Common myeloid progenitor, CD34-positive (primary cell): ENCODE data around the gene ATF7IP2.

Source experiments
- CTCF ChIA-PET: fragments of 350-600 bp; sonication (Branson Sonifier 250); formaldehyde crosslinking; loops from one replicate; lab custom pipeline; 2021; ENCODE audit warnings: antibody characterized with exemption; lab: Charles Lee
- POLR2A ChIA-PET: fragments of 350-600 bp; sonication (Branson Sonifier 250); formaldehyde crosslinking; loops from one replicate; lab custom pipeline; 2021; ENCODE audit warnings: antibody characterized with exemption; lab: Charles Lee
- DNase-seq, 3 donors: peaks; one replicate each; pipeline versions ENCODE4 v3.0.0 to v3.0.0-alpha.2; 2013
- H3K27ac ChIP-seq, 2 experiments: 1 replicate in 1 of 2; 2 replicates in 1 of 2; pipeline ENCODE4 v1.7.0; 2013; ENCODE audit warnings: inconsistent platforms in 2 of 2, low read length in 2 of 2, mild to moderate bottlenecking in 2 of 2, low read depth in 1 of 2, moderate library complexity in 1 of 2; ENCODE audit not compliant: severe bottlenecking in 2 of 2, insufficient read depth in 1 of 2, poor library complexity in 1 of 2
- H3K27me3 ChIP-seq, 5 experiments: replicated peaks in 2 of 5; 1 replicate in 3 of 5; 2 replicates in 2 of 5; pipeline versions ENCODE4 v1.6.1 to v1.7.0; 2013; ENCODE audit warnings: low read length in 4 of 5, mild to moderate bottlenecking in 2 of 5, moderate library complexity in 2 of 5, inconsistent platforms in 1 of 5; ENCODE audit not compliant: insufficient read depth in 5 of 5, control insufficient read depth in 4 of 5
- H3K36me3 ChIP-seq, 4 experiments: 1 replicate in 2 of 4; 2 replicates in 2 of 4; pipeline versions ENCODE4 v1.6.1 to v1.7.0; 2013; ENCODE audit warnings: low read length in 3 of 4, control low read depth in 1 of 4, mild to moderate bottlenecking in 1 of 4; ENCODE audit not compliant: control insufficient read depth in 4 of 4, insufficient read depth in 4 of 4
- H3K4me1 ChIP-seq, 4 experiments: 1 replicate in 3 of 4; 2 replicates in 1 of 4; pipeline versions ENCODE4 v1.6.1 to v1.7.1; 2013; ENCODE audit warnings: low read length in 3 of 4, mild to moderate bottlenecking in 3 of 4, control low read depth in 1 of 4, inconsistent platforms in 1 of 4, moderate library complexity in 1 of 4; ENCODE audit not compliant: control insufficient read depth in 4 of 4, insufficient read depth in 4 of 4; ENCODE audit errors: control extremely low read depth in 1 of 4
- H3K4me3 ChIP-seq, 7 experiments: 1 replicate in 4 of 7; 2 replicates in 3 of 7; pipeline versions ENCODE4 v1.5.1 to v1.7.0; 2013; ENCODE audit warnings: mild to moderate bottlenecking in 7 of 7, low read length in 6 of 7, moderate library complexity in 6 of 7, inconsistent platforms in 2 of 7, low read depth in 2 of 7, control low read depth in 1 of 7; ENCODE audit not compliant: insufficient read depth in 4 of 7, control insufficient read depth in 1 of 7; ENCODE audit errors: extremely low read depth in 1 of 7
- H3K9me3 ChIP-seq, 5 experiments: 1 replicate in 4 of 5; 2 replicates in 1 of 5; pipeline versions ENCODE4 v1.6.1 to v1.7.1; 2013; ENCODE audit warnings: low read length in 4 of 5, mild to moderate bottlenecking in 2 of 5, inconsistent platforms in 1 of 5, low read depth in 1 of 5, moderate library complexity in 1 of 5; ENCODE audit not compliant: control insufficient read depth in 4 of 5, insufficient read depth in 2 of 5; ENCODE audit errors: control extremely low read depth in 1 of 5
- WGBS: methylation state at CpG from one replicate; pipeline ENCODE4 v1.1.5; 2013; ENCODE audit not compliant: insufficient coverage; 5-methylcytosine and 5-hydroxymethylcytosine counted together

ATF7IP2 gene

DNA sequence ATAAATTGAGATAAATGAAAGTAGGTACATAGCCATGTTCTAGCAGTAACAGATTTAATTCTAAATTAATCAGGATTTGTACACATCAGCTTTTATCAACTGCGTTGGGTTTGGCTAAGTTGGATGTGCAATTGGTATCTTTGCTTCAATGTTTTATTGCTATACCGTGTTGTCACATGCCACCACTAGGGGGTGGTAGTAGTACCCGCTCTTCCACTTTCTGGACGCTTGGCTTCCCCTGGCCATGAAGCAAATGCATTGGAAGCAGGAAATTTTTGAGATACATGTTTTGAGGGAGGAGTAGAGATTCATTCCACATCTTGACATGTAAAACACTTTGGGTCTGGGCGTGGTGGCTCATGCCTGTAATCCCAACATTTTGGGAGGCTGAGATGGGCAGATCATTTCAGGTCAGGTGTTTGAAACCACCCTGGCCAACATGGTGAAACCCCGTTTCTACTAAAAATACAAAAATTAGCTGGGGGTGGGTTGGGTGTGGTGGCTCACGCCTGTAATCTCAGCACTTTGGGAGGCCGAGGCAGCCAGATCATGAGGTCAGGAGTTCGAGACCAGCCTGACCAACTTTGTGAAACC lies 135.9 kb downstream of the ATF7IP2 start:
- Histone ChIP-seq H3K4me1 (no peaks in the 10 kb centered on the region), H3K36me3 (no peaks in the 10 kb centered on the region), H3K4me3 (no peak overlapping the region), H3K27me3 (no peaks in the 10 kb centered on the region), H3K9me3 (no peaks in the 10 kb centered on the region), H3K27ac (no peak overlapping the region)
- WGBS = 26% methylated on average over 5 of the region's 9 CpGs
- CTCF ChIA-PET = interaction anchor here (0.7 to 3.5 kb wide), 10 partner anchors 8 to 394 kb away, joined by 3 to 15 read pairs (median 5); no protein-coding TSS in a partner anchor
- POLR2A ChIA-PET = interaction anchor here (0.7 kb wide), 1 partner anchor 40 kb away, joined by 5 read pairs; no protein-coding TSS in a partner anchor
- DNase-seq = peak; percentile 60 to 75 (median 70)

GRCh38 chr16:10522966-10523365 lies 137.1 kb downstream of the ATF7IP2 start:
- Histone ChIP-seq H3K9me3 (no peaks in the 10 kb centered on the region), H3K4me3 (no peak overlapping the region), H3K27ac (no peak overlapping the region), H3K4me1 (no peaks in the 10 kb centered on the region), H3K27me3 (no peaks in the 10 kb centered on the region), H3K36me3 (no peaks in the 10 kb centered on the region)
- WGBS = 44% methylated on average over 1 of the region's 2 CpGs
- no peak for DNase-seq
- CTCF ChIA-PET = interaction anchor here (1.3 to 3.5 kb wide), 4 partner anchors 9 to 393 kb away, joined by 3 to 12 read pairs (median 6); no protein-coding TSS in a partner anchor
- POLR2A ChIA-PET = no interaction called here

GRCh38 chr16:10525214-10525825 lies 139.5 kb downstream of the ATF7IP2 start:
- Histone ChIP-seq H3K4me1 (no peaks in the 10 kb centered on the region), H3K36me3 (no peaks in the 10 kb centered on the region), H3K4me3 (no peak overlapping the region), H3K9me3 (no peaks in the 10 kb centered on the region), H3K27ac (no peak overlapping the region), H3K27me3 (no peaks in the 10 kb centered on the region)
- ChIA-PET POLR2A (no interaction called here), CTCF (interaction anchor here (0.6 to 1.2 kb wide), 2 partner anchors 11 to 12 kb away, joined by 3 to 4 read pairs; no protein-coding TSS in a partner anchor)
- no peak for DNase-seq
- 100% methylated on average over 4 of the region's 6 CpGs for WGBS

DNA sequence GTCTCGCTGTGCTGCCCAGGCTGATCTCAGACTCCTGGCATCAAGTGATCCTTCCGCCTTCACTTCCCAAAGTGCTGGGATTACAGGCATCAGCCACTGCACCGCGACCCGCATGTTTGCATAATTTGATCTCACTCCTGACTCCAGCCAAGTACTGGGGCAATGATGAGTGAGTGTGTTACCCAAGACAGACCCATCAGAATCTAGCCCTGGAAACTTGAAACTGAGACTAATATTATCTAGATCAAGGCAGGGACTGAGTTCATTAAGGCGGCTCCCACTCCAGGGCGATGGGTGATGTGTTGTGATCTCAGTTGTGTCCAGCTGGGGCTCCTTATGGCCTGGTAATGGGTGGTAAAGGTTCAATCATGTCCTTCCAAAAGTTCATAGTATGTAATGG lies 141.1 kb downstream of the ATF7IP2 start:
- 92% methylated on average over 2 of the region's 7 CpGs for WGBS
- Histone ChIP-seq H3K9me3 (no peaks in the 10 kb centered on the region), H3K4me3 (no peak overlapping the region), H3K27ac (no peak overlapping the region), H3K36me3 (no peaks in the 10 kb centered on the region), H3K4me1 (no peaks in the 10 kb centered on the region), H3K27me3 (no peaks in the 10 kb centered on the region)
- POLR2A ChIA-PET = no interaction called here
- DNase-seq = no peak
- CTCF ChIA-PET = no interaction called here

DNA sequence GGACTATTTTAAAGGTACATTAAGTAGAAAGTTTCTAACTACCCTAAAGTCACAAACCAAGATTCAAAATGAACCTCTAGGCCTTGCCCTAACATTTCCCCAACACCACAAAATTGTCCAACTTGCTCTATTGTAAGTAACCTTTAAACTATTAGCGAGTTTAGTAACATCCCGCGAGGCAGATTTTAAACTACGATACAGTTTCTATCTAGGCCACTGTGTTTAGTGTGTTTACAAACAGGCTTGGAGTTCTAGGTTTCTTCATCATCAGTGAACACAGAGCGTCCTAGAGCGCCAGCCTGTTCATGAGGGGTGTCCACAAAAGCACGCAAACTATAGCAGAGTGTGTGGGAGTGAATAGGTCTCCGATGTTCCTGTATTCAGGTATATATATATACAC lies 142.8 kb downstream of the ATF7IP2 start:
- ChIA-PET POLR2A (interaction anchor here (0.6 kb wide), 1 partner anchor 14 kb away, joined by 3 read pairs; no protein-coding TSS in a partner anchor), CTCF (no interaction called here)
- no peaks in the 10 kb centered on the region for H3K36me3 ChIP-seq
- H3K4me1 ChIP-seq = no peaks in the 10 kb centered on the region
- DNase-seq = no peak
- no peak overlapping the region for H3K27ac ChIP-seq
- H3K4me3 ChIP-seq = no peak overlapping the region
- no peaks in the 10 kb centered on the region for H3K9me3 ChIP-seq
- no peaks in the 10 kb centered on the region for H3K27me3 ChIP-seq
- 82% methylated on average over 4 of the region's 8 CpGs for WGBS

- Histone ChIP-seq H3K27ac (no peak overlapping the region), H3K4me3 (no peak overlapping the region), H3K27me3 (no peaks in the 10 kb centered on the region), H3K9me3 (no peaks in the 10 kb centered on the region), H3K4me1 (no peaks in the 10 kb centered on the region), H3K36me3 (no peaks in the 10 kb centered on the region)
- DNase-seq = peak in 2 of 3 donors; percentile 12 to 33
- ChIA-PET POLR2A (no interaction called here), CTCF (interaction anchor here (1.6 kb wide), 1 partner anchor 9 kb away, joined by 5 read pairs; no protein-coding TSS in a partner anchor)
- 100% methylated on average over 1 of the region's 1 CpG for WGBS
These were observed 144.2 kb downstream of the ATF7IP2 start for GRCh38 chr16:10529895-10530669.
